Measurements from ENCODE around the gene USP54.
"Not testable (repeated sequence)": the region's sequence is repeated elsewhere in the genome, so short reads cannot be mapped to it uniquely, and the experiment has no call there.

The USP54 gene

GRCh38 chr10:73590881-73591799 is at the start of gene USP54:
TSS of gene USP54 (minus strand) at chr10:73591342. CDS start at chr10:73575658, 15,684 bp downstream.
- DNase-seq (ENCODE audit: low spot score) = peak; percentile 45

- DNase-seq (ENCODE audit: low spot score) = no peak
Observed at GRCh38 chr10:73639286-73639685, 48.1 kb upstream of the USP54 start.

GRCh38 chr10:73635781-73636180 is 44.6 kb upstream of the USP54 start:
- no peak for DNase-seq (ENCODE audit: low spot score)

- DNase-seq (ENCODE audit: low spot score) = no peak
Observed at GRCh38 chr10:73634421-73634820, 43.3 kb upstream of the USP54 start.

- no peak for DNase-seq (ENCODE audit: low spot score)
Observed at GRCh38 chr10:73629165-73629564, 38.0 kb upstream of the USP54 start.

GRCh38 chr10:73628405-73628804 is 37.3 kb upstream of the USP54 start:
- DNase-seq (ENCODE audit: low spot score) = no peak

- DNase-seq (ENCODE audit: low spot score) = no peak
Observed at GRCh38 chr10:73627300-73627699, 36.2 kb upstream of the USP54 start.

GRCh38 chr10:73625884-73626752 is 35.0 kb upstream of the USP54 start:
- peak; percentile 95 for DNase-seq (ENCODE audit: low spot score)

- peak; percentile 38 for DNase-seq (ENCODE audit: low spot score)
Observed at GRCh38 chr10:73625004-73625883, 34.1 kb upstream of the USP54 start.

GRCh38 chr10:73623056-73623455 is 31.9 kb upstream of the USP54 start:
- no peak for DNase-seq (ENCODE audit: low spot score)

- not testable (repeated sequence) for DNase-seq (ENCODE audit: low spot score)
Observed at GRCh38 chr10:73620974-73621373, 29.8 kb upstream of the USP54 start.

- not testable (repeated sequence) for DNase-seq (ENCODE audit: low spot score)
Observed at GRCh38 chr10:73617143-73617542, 26.0 kb upstream of the USP54 start.

GRCh38 chr10:73614720-73615119 is 23.6 kb upstream of the USP54 start:
- no peak for DNase-seq (ENCODE audit: low spot score)

- DNase-seq (ENCODE audit: low spot score) = no peak
Observed at GRCh38 chr10:73609116-73609515, 18.0 kb upstream of the USP54 start.

- no peak for DNase-seq (ENCODE audit: low spot score)
Observed at GRCh38 chr10:73601486-73601921, 10.4 kb upstream of the USP54 start.

- no peak for DNase-seq (ENCODE audit: low spot score)
Observed at GRCh38 chr10:73597346-73597745, 6.2 kb upstream of the USP54 start.

GRCh38 chr10:73593812-73594211 is 2.7 kb upstream of the USP54 start:
- no peak for DNase-seq (ENCODE audit: low spot score)

- no peak for DNase-seq (ENCODE audit: low spot score)
Observed at GRCh38 chr10:73593110-73593509, 2.0 kb upstream of the USP54 start.

GRCh38 chr10:73591935-73592699 is 975 bp upstream of the USP54 start:
- peak; percentile 59 for DNase-seq (ENCODE audit: low spot score)

GRCh38 chr10:73589563-73590126 is 1.5 kb downstream of the USP54 start:
- no peak for DNase-seq (ENCODE audit: low spot score)

- DNase-seq (ENCODE audit: low spot score) = no peak
Observed at GRCh38 chr10:73588656-73589055, 2.5 kb downstream of the USP54 start.

Measured in AG08396 (cell line).